HEK293 (cell line): ENCODE measurements around the gene KXD1.

ENCODE experiments used
- GLI2 ChIP-seq: fragments of 450-650 bp; formaldehyde crosslinking; IDR thresholded peaks from 2 replicates; pipeline ENCODE4; 2017; ENCODE audit warnings: missing biosample characterization, missing genetic modification characterization, low read depth, borderline replicate concordance
- REST ChIP-seq: fragments of 450-650 bp; formaldehyde crosslinking; IDR thresholded peaks from 2 replicates; pipeline ENCODE4 v1.5.1; 2016; ENCODE audit warnings: missing biosample characterization, missing genetic modification characterization
- ZNF747 ChIP-seq: fragments of 450-650 bp; formaldehyde crosslinking; IDR thresholded peaks from 2 replicates; pipeline ENCODE4 v1.5.1; 2016; ENCODE audit warnings: missing biosample characterization, missing genetic modification characterization

- TF ChIP-seq GLI2 (tag by site-specific recombination), result no peak
- TF ChIP-seq ZNF747, result no peak
- no peak for TF ChIP-seq REST (tag by site-specific recombination)
Measured at GRCh38 chr19:18532168-18532890, 25.3 kb upstream of the KXD1 start.
